ENCODE results near the gene PNN. TPM values are rescaled to one million over a fixed set of nuclear protein-coding genes. Genes with fewer than 3 reads are reported as not detected.
"Not testable (repeated sequence)": the region's sequence is repeated elsewhere in the genome, so short reads cannot be mapped to it uniquely, and the experiment has no call there.

Gene PNN
- total RNA-seq, 1 donor from 2014 or later: 30.1 TPM

DNA sequence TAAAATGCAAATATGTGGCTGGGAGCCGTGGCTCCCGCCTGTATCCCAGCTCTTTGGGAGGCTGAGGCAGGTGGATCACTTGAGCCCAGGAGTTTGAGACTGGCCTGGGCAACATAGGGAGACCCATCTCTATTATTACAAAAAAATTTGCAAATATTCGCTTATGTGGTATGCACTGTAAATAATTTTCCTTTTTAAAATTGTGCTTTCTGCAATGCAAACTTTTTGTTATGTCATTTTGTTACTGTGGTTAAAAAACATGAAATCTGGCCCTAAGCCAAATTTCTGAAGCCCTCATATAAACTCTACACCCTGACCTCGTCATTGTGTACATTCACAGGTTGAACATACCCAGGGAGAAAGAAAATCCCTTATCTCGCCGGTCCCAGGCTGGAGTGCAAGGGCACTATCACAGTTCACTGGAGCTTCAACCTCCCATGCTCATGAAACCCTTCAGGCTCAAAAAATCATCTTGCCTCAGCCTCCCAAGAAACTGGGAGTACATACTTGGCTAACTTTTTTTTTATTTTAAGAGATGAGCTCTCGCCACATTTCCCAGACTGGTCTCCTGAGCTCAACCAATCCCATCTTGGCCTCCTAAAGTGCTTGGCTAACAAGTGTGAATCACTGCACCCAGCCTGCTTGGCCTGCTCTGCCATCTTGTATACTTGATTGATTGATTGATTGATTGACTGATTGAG lies 29.6 kb upstream of the PNN start:
- Histone ChIP-seq H3K36me3 (peaks cover 50% of the 10 kb centered on the region), H3K27ac (replicated peaks) (no peak overlapping the region), H3K9me3 (replicated peaks) (no peaks in the 10 kb centered on the region), H3K4me3 (no peak overlapping the region), H3K27me3 (ENCODE audit: low read depth) (no peaks in the 10 kb centered on the region), H3K4me1 (no peaks in the 10 kb centered on the region)
- TF ChIP-seq, protein P1, sequence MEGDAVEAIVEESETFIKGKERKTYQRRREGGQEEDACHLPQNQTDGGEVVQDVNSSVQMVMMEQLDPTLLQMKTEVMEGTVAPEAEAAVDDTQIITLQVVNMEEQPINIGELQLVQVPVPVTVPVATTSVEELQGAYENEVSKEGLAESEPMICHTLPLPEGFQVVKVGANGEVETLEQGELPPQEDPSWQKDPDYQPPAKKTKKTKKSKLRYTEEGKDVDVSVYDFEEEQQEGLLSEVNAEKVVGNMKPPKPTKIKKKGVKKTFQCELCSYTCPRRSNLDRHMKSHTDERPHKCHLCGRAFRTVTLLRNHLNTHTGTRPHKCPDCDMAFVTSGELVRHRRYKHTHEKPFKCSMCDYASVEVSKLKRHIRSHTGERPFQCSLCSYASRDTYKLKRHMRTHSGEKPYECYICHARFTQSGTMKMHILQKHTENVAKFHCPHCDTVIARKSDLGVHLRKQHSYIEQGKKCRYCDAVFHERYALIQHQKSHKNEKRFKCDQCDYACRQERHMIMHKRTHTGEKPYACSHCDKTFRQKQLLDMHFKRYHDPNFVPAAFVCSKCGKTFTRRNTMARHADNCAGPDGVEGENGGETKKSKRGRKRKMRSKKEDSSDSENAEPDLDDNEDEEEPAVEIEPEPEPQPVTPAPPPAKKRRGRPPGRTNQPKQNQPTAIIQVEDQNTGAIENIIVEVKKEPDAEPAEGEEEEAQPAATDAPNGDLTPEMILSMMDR (IDR thresholded peaks at IDR 0.05; ENCODE audit: borderline replicate concordance): no peak
- DNase-seq: no peak
- intact Hi-C loops (cut with micrococcal nuclease): no loop called here

DNA sequence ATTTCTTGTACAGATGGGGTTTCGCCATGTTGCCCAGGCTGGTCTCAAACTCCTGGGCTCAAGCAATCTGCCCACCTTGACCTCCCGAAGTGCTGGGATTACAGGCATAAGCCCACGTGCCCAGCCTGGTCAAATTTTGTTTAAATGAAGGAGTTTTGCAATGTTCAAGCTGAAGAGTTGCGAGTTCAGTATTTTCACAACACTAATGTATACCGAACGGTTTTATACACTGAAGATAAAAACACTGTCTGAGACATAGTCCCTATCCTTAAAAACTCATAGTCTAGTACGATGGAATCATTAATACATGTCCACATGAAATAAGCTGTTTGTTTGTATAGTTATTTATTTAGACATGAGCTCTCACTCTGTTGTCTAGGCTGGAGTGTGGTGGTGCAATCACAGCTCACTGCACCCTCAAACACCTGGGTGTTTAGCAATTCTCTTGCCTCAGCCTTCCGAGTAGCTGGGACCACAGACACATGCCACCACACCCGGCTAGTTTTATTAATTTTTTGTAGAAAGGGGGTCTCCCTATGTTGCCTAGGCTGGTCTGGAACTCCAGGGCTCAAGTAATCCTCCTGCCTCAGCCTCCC lies 20.4 kb upstream of the PNN start:
- no peak overlapping the region for H3K27ac ChIP-seq (replicated peaks)
- no peak for DNase-seq
- no peaks in the 10 kb centered on the region for H3K4me1 ChIP-seq
- H3K27me3 ChIP-seq (ENCODE audit: low read depth): no peaks in the 10 kb centered on the region
- TF ChIP-seq, protein P1 (IDR thresholded peaks at IDR 0.05; ENCODE audit: borderline replicate concordance): no peak
- H3K9me3 ChIP-seq (replicated peaks): no peaks in the 10 kb centered on the region
- intact Hi-C loops (cut with micrococcal nuclease): no loop called here
- H3K36me3 ChIP-seq: peaks cover 88% of the 10 kb centered on the region
- no peak overlapping the region for H3K4me3 ChIP-seq

DNA sequence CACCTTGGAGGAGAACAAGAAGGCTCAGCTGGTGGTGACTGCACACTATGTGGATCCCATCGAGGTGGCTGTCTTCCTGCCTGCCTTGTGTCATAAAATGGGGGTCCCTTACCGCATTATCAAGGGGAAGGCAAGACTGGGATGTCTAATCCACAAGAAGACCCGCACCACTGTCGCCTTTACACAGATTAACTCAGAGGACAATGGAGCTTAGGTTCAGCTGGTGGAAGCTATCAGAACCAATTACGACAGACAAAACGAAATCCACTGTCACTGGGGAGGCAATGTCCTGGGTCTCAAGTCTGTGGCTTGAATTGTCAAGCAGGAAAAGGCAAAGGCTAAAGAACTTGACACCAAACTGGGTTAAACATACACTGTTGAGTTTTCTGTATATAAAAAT lies 17.6 kb upstream of the PNN start:
- TF ChIP-seq, protein P1 (IDR thresholded peaks at IDR 0.05; ENCODE audit: borderline replicate concordance): no peak
- Histone ChIP-seq H3K27ac (replicated peaks) (no peak overlapping the region), H3K27me3 (ENCODE audit: low read depth) (no peaks in the 10 kb centered on the region), H3K4me1 (peaks cover 5% of the 10 kb centered on the region), H3K9me3 (replicated peaks) (no peaks in the 10 kb centered on the region), H3K36me3 (peaks cover 84% of the 10 kb centered on the region), H3K4me3 (no peak overlapping the region)
- intact Hi-C loops (cut with micrococcal nuclease): no loop called here
- no peak for DNase-seq

GRCh38 chr14:39158222-39158858 lies 16.7 kb upstream of the PNN start:
- intact Hi-C loops (cut with micrococcal nuclease): no loop called here
- no peak overlapping the region for H3K4me3 ChIP-seq
- no peaks in the 10 kb centered on the region for H3K9me3 ChIP-seq (replicated peaks)
- H3K27ac ChIP-seq (replicated peaks): no peak overlapping the region
- DNase-seq: no peak
- TF ChIP-seq, protein P1 (IDR thresholded peaks at IDR 0.05; ENCODE audit: borderline replicate concordance): no peak
- H3K36me3 ChIP-seq: peaks cover 83% of the 10 kb centered on the region
- peaks cover 5% of the 10 kb centered on the region for H3K4me1 ChIP-seq
- H3K27me3 ChIP-seq (ENCODE audit: low read depth): no peaks in the 10 kb centered on the region

DNA sequence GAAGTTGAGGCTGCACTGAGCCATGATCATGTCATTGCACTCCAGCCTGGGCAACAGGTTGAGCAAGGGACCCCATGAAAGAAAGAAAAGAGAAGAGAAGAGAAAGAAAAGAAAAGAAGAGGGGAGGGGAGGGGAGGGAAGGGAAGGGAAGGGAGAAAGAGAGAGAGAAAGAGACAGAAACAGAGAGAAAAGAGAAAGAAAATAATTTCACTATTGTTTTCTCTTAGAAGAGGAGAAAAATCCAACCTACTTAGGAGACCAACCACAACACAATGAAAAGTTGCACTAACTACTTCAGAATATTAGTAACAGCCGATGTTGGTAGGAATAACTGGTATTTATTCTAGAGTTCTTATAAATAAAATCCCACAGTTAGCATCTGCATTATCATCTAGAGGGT lies 14.6 kb upstream of the PNN start:
- Histone ChIP-seq H3K27ac (replicated peaks) (no peak overlapping the region), H3K9me3 (replicated peaks) (no peaks in the 10 kb centered on the region), H3K4me1 (peaks cover 11% of the 10 kb centered on the region), H3K27me3 (ENCODE audit: low read depth) (no peaks in the 10 kb centered on the region), H3K36me3 (peaks cover 66% of the 10 kb centered on the region), H3K4me3 (no peak overlapping the region)
- no peak for DNase-seq
- TF ChIP-seq, protein P1 (IDR thresholded peaks at IDR 0.05; ENCODE audit: borderline replicate concordance): no peak
- intact Hi-C loops (cut with micrococcal nuclease): no loop called here

GRCh38 chr14:39167797-39168320 lies 7.2 kb upstream of the PNN start:
- H3K27ac ChIP-seq (replicated peaks); intact Hi-C loops (cut with micrococcal nuclease); H3K27me3 ChIP-seq (ENCODE audit: low read depth); H3K36me3 ChIP-seq; DNase-seq; H3K9me3 ChIP-seq (replicated peaks): not testable (repeated sequence)
- peaks cover 50% of the 10 kb centered on the region for H3K4me1 ChIP-seq
- peak overlapping the region; percentile 80 for H3K4me3 ChIP-seq
